RWPE2 (cell line): ENCODE measurements around the gene ZBTB17.

Source experiments
- ATAC-seq: fragments of 200-7000 bp; cut with Tn5 transposase; 3 replicates; pipeline ENCODE4 v1.9.1; 2021; ENCODE audit warnings: low read depth
- DNase-seq: peaks from one replicate; pipeline ENCODE4 v3.0.0-alpha.2; 2020; ENCODE audit warnings: low spot score
- H3K27ac ChIP-seq: fragments of 450-650 bp; 2 replicates; pipeline ENCODE4 v1.5.1; 2017; ENCODE audit warnings: mild to moderate bottlenecking; ENCODE audit not compliant: poor library complexity, severe bottlenecking
- H3K27me3 ChIP-seq: fragments of 250-450 bp; sonication (Bioruptor Pico); 2 replicates; pipeline ENCODE4 v1.5.1; 2021; ENCODE audit warnings: mild to moderate bottlenecking, moderate library complexity; ENCODE audit not compliant: insufficient read depth, poor library complexity, severe bottlenecking
- H3K36me3 ChIP-seq: fragments of 250-450 bp; sonication (Bioruptor Pico); 2 replicates; pipeline ENCODE4 v1.5.1; 2020; ENCODE audit warnings: low read depth, mild to moderate bottlenecking, moderate library complexity
- H3K4me1 ChIP-seq: fragments of 250-450 bp; sonication (Bioruptor Pico); 2 replicates; pipeline ENCODE4 v1.5.1; 2021; ENCODE audit warnings: mild to moderate bottlenecking, moderate library complexity; ENCODE audit not compliant: insufficient read depth, poor library complexity, severe bottlenecking
- H3K4me3 ChIP-seq: fragments of 250-450 bp; sonication (Bioruptor Pico); 2 replicates; pipeline ENCODE4 v1.5.1; 2021; ENCODE audit warnings: mild to moderate bottlenecking, moderate library complexity; ENCODE audit not compliant: severe bottlenecking
- H3K9me3 ChIP-seq: fragments of 250-450 bp; sonication (Bioruptor Pico); 2 replicates; pipeline ENCODE4 v1.5.1; 2021; ENCODE audit warnings: mild to moderate bottlenecking, moderate library complexity; ENCODE audit not compliant: severe bottlenecking
- CTCF ChIP-seq: fragments of 450-650 bp; IDR thresholded peaks from one replicate; pipeline ENCODE4 v1.5.1; 2017; ENCODE audit warnings: mild to moderate bottlenecking, moderate library complexity; ENCODE audit not compliant: poor library complexity, severe bottlenecking

Gene ZBTB17

GRCh38 chr1:15937146-15937545 is 38.8 kb downstream of the ZBTB17 start:
- no peak for TF ChIP-seq CTCF
- Histone ChIP-seq H3K36me3 (peaks cover 91% of the 10 kb centered on the region), H3K4me3 (no peak overlapping the region), H3K4me1 (no peaks in the 10 kb centered on the region), H3K27ac (peak overlapping the region; percentile 36), H3K9me3 (no peaks in the 10 kb centered on the region), H3K27me3 (no peaks in the 10 kb centered on the region)
- DNase-seq (no peak), ATAC-seq (no peak)

GRCh38 chr1:15936025-15936424 is 39.9 kb downstream of the ZBTB17 start:
- no peak for TF ChIP-seq CTCF
- Histone ChIP-seq H3K9me3 (no peaks in the 10 kb centered on the region), H3K27ac (no peak overlapping the region), H3K4me1 (no peaks in the 10 kb centered on the region), H3K27me3 (no peaks in the 10 kb centered on the region), H3K4me3 (no peak overlapping the region), H3K36me3 (peaks cover 94% of the 10 kb centered on the region)
- DNase-seq (peak; percentile 65), ATAC-seq (no peak)

- no peak for DNase-seq
These were observed 40.6 kb downstream of the ZBTB17 start for GRCh38 chr1:15935056-15935950.

GRCh38 chr1:15934211-15935055 is 41.5 kb downstream of the ZBTB17 start:
- Histone ChIP-seq H3K27ac (no peak overlapping the region), H3K9me3 (no peaks in the 10 kb centered on the region), H3K36me3 (peaks cover 95% of the 10 kb centered on the region)

More at GRCh38 chr1:15935056-15935950, 40.6 kb downstream of the ZBTB17 start:
- no peak overlapping the region for H3K4me3 ChIP-seq
- H3K4me1 ChIP-seq = no peaks in the 10 kb centered on the region
- no peak for TF ChIP-seq CTCF
- H3K36me3 ChIP-seq = peaks cover 94% of the 10 kb centered on the region
- peak; percentile 5; the same call in 1 of the 3 replicates for ATAC-seq
- H3K27me3 ChIP-seq = no peaks in the 10 kb centered on the region
- H3K27ac ChIP-seq = no peak overlapping the region
- no peaks in the 10 kb centered on the region for H3K9me3 ChIP-seq

More at GRCh38 chr1:15934211-15935055, 41.5 kb downstream of the ZBTB17 start:
- DNase-seq (no peak), ATAC-seq (no peak)
- no peaks in the 10 kb centered on the region for H3K4me1 ChIP-seq
- H3K27me3 ChIP-seq = no peaks in the 10 kb centered on the region
- TF ChIP-seq CTCF = no peak
- H3K4me3 ChIP-seq = no peak overlapping the region
